ENCODE data around the gene MAST4.

DNA sequence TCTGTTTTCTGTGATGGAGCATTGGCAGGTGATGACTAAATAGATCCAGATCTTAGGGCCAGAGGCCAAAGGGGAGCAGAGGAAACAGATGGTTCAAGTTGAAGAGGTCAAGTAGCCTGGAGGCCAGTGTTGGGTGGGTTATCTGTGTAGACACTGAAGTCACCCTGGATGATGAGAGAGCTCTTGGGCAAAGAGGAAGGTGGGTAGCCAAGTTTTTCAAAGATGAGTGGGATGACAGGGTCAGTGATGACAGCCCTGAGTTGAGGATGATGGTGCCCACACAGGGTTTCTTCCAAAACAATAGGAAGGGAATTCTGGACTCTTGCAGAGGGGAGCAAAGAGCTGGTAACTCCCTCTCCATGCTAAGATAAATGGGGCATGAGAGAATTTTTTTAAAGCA, 523.8 kb downstream of the MAST4 start:
- TF ChIP-seq POLR2A (IDR thresholded peaks at IDR 0.05; ENCODE audit: low read depth, low read length) = no peak
- TF ChIP-seq, protein P1, sequence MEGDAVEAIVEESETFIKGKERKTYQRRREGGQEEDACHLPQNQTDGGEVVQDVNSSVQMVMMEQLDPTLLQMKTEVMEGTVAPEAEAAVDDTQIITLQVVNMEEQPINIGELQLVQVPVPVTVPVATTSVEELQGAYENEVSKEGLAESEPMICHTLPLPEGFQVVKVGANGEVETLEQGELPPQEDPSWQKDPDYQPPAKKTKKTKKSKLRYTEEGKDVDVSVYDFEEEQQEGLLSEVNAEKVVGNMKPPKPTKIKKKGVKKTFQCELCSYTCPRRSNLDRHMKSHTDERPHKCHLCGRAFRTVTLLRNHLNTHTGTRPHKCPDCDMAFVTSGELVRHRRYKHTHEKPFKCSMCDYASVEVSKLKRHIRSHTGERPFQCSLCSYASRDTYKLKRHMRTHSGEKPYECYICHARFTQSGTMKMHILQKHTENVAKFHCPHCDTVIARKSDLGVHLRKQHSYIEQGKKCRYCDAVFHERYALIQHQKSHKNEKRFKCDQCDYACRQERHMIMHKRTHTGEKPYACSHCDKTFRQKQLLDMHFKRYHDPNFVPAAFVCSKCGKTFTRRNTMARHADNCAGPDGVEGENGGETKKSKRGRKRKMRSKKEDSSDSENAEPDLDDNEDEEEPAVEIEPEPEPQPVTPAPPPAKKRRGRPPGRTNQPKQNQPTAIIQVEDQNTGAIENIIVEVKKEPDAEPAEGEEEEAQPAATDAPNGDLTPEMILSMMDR (conservative IDR thresholded peaks at IDR 0.05; ENCODE audit: low read depth, low read length) = no peak

All from IMR-90 (cell line).